HepG2 (cell line): Measurements from ENCODE around the gene MTMR4. TPM values are rescaled to one million over a fixed set of nuclear protein-coding genes. Genes with fewer than 3 reads are reported as not detected.

Experiments
- ATF2 ChIP-seq: sonication (generic); formaldehyde crosslinking; IDR thresholded peaks from 2 replicates; pipeline ENCODE4 v1.4.0; 2020; ENCODE audit warnings: missing genetic modification reagents
- GATAD2A ChIP-seq: IDR thresholded peaks from 2 replicates; pipeline ENCODE4 v1.6.1; 2016
- GTF3A ChIP-seq: sonication (generic); formaldehyde crosslinking; conservative IDR thresholded peaks from 2 replicates; pipeline ENCODE4 v1.4.0; 2020; ENCODE audit warnings: mild to moderate bottlenecking, missing genetic modification reagents
- HNF4A ChIP-seq: sonication (generic); formaldehyde crosslinking; IDR thresholded peaks from 2 replicates; pipeline ENCODE4 v1.4.0; 2020; ENCODE audit warnings: missing genetic modification reagents
- NCOR1 ChIP-seq: fragments of 200-600 bp; sonication (generic); IDR thresholded peaks from 2 replicates; pipeline ENCODE4 v1.7.0; 2017; ENCODE audit warnings: antibody characterized with exemption, low read length, borderline replicate concordance
- NFE2L2 ChIP-seq: fragments of 150-350 bp; IDR thresholded peaks from 2 replicates; pipeline ENCODE4 v1.6.1; 2014; ENCODE audit warnings: low read length
- NR2C2 ChIP-seq: sonication (generic); formaldehyde crosslinking; IDR thresholded peaks from 2 replicates; pipeline ENCODE4 v1.4.0; 2020; ENCODE audit warnings: missing genetic modification reagents, mild to moderate bottlenecking, moderate library complexity, borderline replicate concordance
- PAXIP1 ChIP-seq: sonication (generic); formaldehyde crosslinking; conservative IDR thresholded peaks from 2 replicates; pipeline ENCODE4 v1.4.0; 2020; ENCODE audit warnings: mild to moderate bottlenecking, missing genetic modification reagents, moderate library complexity
- REST ChIP-seq, 2 experiments: IDR thresholded peaks; 2 replicates each; pipeline ENCODE4 v1.6.1; 2011 to 2012; ENCODE audit warnings: low read length in 2 of 2, borderline replicate concordance in 1 of 2, low read depth in 1 of 2, mild to moderate bottlenecking in 1 of 2, moderate library complexity in 1 of 2
- RXRB ChIP-seq: IDR thresholded peaks from 2 replicates; pipeline ENCODE4 v1.6.1; 2016; ENCODE audit warnings: borderline replicate concordance, missing genetic modification reagents, missing compliant biosample characterization
- SALL1 ChIP-seq: sonication (generic); formaldehyde crosslinking; IDR thresholded peaks from 2 replicates; pipeline ENCODE4 v1.8.0; 2022; ENCODE audit warnings: mild to moderate bottlenecking, missing genetic modification reagents
- SMAD3 ChIP-seq: sonication (generic); formaldehyde crosslinking; IDR thresholded peaks from 2 replicates; pipeline ENCODE4 v1.4.0; 2020; ENCODE audit warnings: missing genetic modification reagents
- SUZ12 ChIP-seq: fragments of 150-350 bp; IDR thresholded peaks from 2 replicates; pipeline ENCODE4 v1.6.1; 2014; ENCODE audit warnings: low read depth, low read length
- TSC22D2 ChIP-seq: sonication (generic); formaldehyde crosslinking; IDR thresholded peaks from 2 replicates; pipeline ENCODE4 v1.5.1; 2020; ENCODE audit warnings: missing genetic modification reagents, mild to moderate bottlenecking, borderline replicate concordance
- U2AF1 ChIP-seq: fragments of 200-400 bp; formaldehyde crosslinking; optimal IDR thresholded peaks from 2 replicates; pipeline ENCODE3; 2017; ENCODE audit warnings: mild to moderate bottlenecking, low read depth, low read length
- ZKSCAN1 ChIP-seq: fragments of 150-350 bp; IDR thresholded peaks from 2 replicates; pipeline ENCODE4 v1.6.1; 2014; ENCODE audit warnings: low read length
- ZNF101 ChIP-seq: sonication (generic); formaldehyde crosslinking; IDR thresholded peaks from 2 replicates; pipeline ENCODE4 v1.4.0; 2020; ENCODE audit warnings: mild to moderate bottlenecking, low read depth, missing genetic modification reagents, borderline replicate concordance
- polyA plus RNA-seq, 8 experiments: library from polyadenylated mRNA; depleted of rRNA in 3 of 8; stranded (reverse) in 7 of 8; unstranded in 1 of 8; fragments of >200 nt; fragmentation: Illumina TruSeq in 4 of 8; extraction: Trizol in 4 of 8; gene quantifications; 2 replicates each; pipeline versions ENCODE4 v1.2.1 to v1.2.3, GENCODE V29; 2011 to 2016; ENCODE audit warnings: low read depth in 4 of 8, missing spikeins in 1 of 8, mixed read lengths in 1 of 8; ENCODE audit not compliant: insufficient read depth in 1 of 8
- total RNA-seq, 5 experiments: library from RNA; depleted of rRNA; stranded (reverse); fragments of >200 nt; fragmentation: Illumina TruSeq; extraction: Trizol; gene quantifications; 2 replicates each; pipeline ENCODE4 v1.2.3, GENCODE V29; 2016; ENCODE audit warnings: low read depth in 1 of 5
- TF ChIP-seq, protein P1 (sequence below): IDR thresholded peaks from 2 replicates; pipeline ENCODE4 v1.6.1; 2016; ENCODE audit warnings: low read depth, control low read depth
- TF ChIP-seq, protein P2 (sequence below): IDR thresholded peaks from 2 replicates; pipeline ENCODE4 v1.6.1; 2012; ENCODE audit warnings: low read depth, low read length, improper control_type of control experiment

MTMR4 gene
- total and polyA plus RNA-seq, 2 of the 13 experiments (the other 11 are each of a cell fraction or from before 2014, with no cell fraction given), result 62.5 to 65.1 TPM

- TF ChIP-seq ZKSCAN1 (no peak), RXRB (CRISPR knock-in tag) (peak; percentile 18; the same call in 1 of the 2 replicates), NCOR1 (peak; percentile 44; the same call in 1 of the 2 replicates), GTF3A (CRISPR knock-in tag) (0 out of 2 replicates have a peak, but pooled peaks have one; percentile 24), SALL1 (CRISPR knock-in tag) (peak; percentile 40; the same call in 1 of the 2 replicates), HNF4A (CRISPR knock-in tag) (peak; percentile 82), NR2C2 (CRISPR knock-in tag) (peak; percentile 44; the same call in 1 of the 2 replicates), SUZ12 (no peak), ZNF101 (CRISPR knock-in tag) (no peak), TSC22D2 (CRISPR knock-in tag) (no peak), NFE2L2 (peak; percentile 90), SMAD3 (CRISPR knock-in tag) (0 out of 2 replicates have a peak, but pooled peaks have one; percentile 19), REST (IDR thresholded peaks at IDR 0.05; ENCODE audit: borderline replicate concordance in 1 of 2, low read depth in 1 of 2, low read length in 2 of 2) (no peak), U2AF1 (no peak), PAXIP1 (CRISPR knock-in tag) (peak; percentile 69), GATAD2A (CRISPR knock-in tag) (peak; percentile 78), ATF2 (CRISPR knock-in tag) (no peak)
- TF ChIP-seq, protein P1, sequence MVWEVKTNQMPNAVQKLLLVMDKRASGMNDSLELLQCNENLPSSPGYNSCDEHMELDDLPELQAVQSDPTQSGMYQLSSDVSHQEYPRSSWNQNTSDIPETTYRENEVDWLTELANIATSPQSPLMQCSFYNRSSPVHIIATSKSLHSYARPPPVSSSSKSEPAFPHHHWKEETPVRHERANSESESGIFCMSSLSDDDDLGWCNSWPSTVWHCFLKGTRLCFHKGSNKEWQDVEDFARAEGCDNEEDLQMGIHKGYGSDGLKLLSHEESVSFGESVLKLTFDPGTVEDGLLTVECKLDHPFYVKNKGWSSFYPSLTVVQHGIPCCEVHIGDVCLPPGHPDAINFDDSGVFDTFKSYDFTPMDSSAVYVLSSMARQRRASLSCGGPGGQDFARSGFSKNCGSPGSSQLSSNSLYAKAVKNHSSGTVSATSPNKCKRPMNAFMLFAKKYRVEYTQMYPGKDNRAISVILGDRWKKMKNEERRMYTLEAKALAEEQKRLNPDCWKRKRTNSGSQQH, result no peak
- TF ChIP-seq, protein P2, sequence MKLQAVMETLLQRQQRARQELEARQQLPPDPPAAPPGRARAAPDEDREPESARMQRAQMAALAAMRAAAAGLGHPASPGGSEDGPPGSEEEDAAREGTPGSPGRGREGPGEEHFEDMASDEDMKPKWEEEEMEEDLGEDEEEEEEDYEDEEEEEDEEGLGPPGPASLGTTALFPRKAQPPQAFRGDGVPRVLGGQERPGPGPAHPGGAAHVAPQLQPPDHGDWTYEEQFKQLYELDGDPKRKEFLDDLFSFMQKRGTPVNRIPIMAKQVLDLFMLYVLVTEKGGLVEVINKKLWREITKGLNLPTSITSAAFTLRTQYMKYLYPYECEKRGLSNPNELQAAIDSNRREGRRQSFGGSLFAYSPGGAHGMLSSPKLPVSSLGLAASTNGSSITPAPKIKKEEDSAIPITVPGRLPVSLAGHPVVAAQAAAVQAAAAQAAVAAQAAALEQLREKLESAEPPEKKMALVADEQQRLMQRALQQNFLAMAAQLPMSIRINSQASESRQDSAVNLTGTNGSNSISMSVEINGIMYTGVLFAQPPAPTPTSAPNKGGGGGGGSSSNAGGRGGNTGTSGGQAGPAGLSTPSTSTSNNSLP, result peak; percentile 33; the same call in 1 of the 2 replicates
These were observed 21.0 kb upstream of the MTMR4 start (continued) for GRCh38 chr17:58535431-58535830.
